GOT3 (cell line): Measurements from ENCODE around the gene KRTAP2-1.
"Not testable (repeated sequence)": the region's sequence is repeated elsewhere in the genome, so short reads cannot be mapped to it uniquely, and the experiment has no call there.

Experiments
- DNase-seq: peaks from one replicate; lab custom pipeline; 2025; ENCODE audit warnings: mixed read lengths; lab: John Stamatoyannopoulos, UW

KRTAP2-1 gene

DNA sequence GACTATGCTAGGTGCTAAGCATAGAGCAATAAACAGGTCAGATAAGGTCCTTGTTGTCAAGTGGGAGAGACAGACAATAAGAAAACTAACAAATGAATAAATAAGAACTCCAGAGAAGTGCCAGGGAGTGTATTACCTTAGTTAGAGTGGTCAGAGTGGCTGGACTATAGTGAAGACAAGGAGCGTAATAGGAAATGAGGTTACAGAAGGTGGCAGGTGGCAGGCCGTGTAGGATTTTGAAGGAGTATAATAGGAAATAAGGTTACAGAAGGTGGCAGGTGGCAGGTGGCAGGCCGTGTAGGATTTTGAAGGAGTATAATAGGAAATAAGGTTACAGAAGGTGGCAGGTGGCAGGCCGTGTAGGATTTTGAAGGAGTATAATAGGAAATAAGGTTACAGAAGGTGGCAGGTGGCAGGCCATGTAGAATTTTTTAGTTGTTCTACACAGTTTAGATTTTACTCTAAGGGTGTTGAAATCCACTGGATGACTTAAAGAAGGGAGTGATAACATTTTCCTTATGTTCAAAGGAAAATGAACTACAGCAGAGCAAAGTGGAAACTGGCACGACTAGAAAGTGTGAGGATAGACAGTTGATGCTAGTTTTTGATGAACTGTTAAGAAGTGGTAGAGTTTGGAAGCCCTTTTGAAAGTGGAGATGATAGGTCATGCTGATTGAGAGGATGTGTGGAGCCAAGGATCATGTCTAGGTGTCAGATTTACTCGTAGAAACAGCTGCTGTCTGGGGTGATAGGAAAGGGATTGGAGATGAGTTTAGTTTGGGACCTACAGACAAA is 34.6 kb downstream of the KRTAP2-1 start:
- DNase-seq: no peak

DNA sequence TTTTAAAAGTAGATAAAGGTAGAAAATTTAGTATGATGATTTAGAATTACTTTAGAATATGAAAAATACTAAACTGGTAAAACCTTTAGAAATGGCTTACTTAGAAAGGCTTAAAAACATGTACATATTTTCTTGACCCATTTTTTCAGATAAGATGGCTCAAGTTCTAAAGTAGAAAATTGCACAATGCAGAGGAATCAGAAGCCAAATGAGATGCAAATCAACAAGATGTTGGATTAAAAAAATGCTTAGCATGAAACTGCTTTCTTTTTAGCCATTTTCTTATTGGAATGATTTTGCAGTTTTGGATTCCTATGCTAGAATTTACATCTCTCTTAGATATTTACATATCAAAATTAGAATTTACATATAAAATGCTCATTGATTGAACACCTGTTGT is 36.7 kb downstream of the KRTAP2-1 start:
- DNase-seq: no peak

DNA sequence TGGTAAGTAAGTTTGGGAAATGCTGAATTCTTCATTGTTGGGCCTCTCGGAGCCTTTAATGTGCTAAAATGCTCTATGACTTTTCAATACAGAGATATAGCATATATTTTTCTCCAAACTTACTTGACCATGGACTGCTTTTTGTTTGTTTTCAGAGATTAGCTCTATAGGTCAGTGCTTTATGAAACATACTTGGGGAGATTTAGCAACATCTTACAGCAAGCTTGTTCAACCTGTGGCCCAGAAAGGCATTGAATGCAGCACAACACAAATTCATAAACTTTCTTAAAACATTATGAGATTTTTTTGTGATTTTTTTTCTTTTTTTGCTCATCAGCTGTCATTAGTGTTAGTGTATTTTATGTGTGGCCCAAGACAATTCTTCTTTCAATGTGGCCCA is 37.2 kb downstream of the KRTAP2-1 start:
- DNase-seq: no peak

DNA sequence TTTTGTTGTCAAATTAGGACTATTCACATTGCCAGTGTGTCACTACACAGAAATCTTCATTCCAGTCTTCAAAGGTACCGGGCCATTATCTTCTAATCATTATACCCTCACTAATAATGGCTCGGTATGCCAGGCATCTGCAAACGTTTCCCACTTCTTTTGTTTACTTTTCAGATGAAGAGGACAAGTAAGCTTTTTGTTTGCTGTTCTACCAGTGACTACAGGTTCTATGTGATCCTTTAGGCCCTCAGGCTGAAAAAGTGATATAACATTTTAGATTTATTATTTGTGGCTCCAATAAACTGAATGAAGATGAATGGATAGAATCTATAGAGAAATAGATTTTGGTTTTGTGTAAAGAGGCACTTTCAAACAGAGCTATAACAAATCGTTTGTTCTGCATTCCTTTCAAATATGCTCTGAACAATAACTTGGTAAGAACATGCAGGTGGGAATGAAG is 37.8 kb downstream of the KRTAP2-1 start:
- no peak for DNase-seq

DNA sequence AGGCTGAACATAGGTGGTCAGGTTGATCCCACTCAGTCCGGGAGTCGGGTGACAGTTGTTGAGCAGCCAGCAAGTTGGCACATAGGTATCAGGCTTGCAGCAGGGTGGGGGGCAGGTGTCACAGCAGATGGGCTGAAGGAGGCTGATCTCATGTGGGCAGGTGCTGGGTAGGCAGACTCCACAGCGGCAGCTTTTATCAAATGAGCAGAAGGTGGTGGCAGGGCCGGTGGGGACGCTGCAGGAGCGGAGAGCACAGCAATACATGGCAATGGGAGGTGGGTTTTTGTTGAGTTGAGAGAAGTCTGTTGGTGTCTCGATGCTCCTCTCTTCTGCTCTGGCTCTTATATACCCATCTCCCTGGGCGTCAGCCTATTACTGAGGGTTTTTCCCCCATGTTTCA is 38.3 kb downstream of the KRTAP2-1 start, which contains the start of gene KRTAP3-1:
Gene KRTAP3-1 (minus strand): TSS at position 318 of the 400 bp plus-strand sequence. CDS start 54 bp downstream, at position 264.
- no peak for DNase-seq

DNA sequence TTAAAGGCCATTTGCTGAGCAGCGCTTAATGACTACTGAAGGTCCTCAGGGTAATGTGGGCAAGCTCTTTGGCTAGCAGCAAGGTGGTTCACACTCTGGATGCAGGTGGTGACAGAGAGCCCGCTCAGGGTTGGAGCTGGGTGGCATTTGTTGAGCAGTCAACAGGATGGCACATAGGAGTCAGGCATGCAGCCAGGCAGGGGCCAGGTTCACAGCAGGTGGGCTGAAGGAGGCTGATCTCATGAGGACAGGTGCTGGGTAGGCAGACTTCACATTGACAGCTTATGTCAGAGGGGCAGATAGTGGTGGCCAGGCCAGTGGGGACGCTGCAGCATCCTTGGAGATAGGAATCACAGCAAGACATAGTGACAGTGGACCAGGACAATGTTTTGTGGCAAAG is 42.7 kb downstream of the KRTAP2-1 start:
- DNase-seq: no peak

DNA sequence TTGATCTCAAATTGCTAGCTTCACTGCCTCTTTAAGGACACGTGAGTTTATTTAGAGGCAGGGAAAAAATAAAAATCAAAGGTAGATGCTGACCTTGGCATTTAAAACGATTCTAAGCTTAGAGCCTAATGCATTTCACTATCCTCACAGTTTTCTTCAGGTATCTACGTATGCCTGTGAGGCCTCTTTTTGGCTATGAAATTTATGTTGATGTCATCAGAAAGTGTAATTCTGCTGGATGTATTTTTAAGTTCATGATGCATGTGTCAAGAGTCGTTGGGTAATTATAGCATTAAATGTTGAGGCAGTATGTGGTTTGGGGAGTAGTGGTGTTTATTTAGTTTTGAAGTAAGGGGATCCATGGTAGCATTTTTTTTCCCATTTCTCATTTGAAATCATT is 43.2 kb downstream of the KRTAP2-1 start:
- no peak for DNase-seq

DNA sequence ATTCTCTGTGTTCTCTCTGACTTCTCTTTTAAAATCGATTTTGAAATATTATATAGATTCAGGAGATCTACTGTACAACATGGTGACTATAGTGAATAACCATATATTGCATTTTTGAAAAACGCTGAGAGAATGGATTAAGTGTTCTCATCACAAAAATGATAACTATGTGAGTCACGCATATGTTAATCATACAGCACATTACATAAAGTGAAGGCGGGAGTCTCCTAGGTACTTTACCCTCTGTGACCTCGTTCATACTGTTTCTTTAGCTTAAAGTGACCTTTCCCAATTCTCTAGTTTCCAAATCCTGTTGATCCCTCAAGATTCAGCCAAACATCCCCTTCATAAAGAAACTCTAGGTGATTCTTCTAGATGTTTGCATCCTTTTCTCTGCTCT is 44.3 kb downstream of the KRTAP2-1 start:
- no peak for DNase-seq

DNA sequence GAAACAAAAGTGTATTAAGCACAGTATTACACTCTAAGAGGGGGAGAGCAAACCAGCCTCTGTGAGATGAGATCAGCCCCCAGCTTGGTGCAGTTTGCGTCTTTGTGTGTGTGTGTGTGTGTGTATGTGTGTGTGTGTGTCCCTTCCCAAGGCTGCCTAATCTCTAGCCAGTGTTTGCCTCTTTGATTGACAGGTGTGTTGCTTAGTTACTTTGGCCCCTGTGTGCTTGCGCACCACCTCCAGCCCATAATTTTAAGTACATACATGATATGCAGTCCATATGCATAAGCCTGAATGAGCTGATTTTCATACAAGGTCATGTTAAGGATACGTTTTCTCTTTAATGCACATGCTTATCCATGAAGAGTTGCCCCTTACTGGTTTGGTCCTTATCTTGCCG is 45.3 kb downstream of the KRTAP2-1 start:
- DNase-seq: no peak

DNA sequence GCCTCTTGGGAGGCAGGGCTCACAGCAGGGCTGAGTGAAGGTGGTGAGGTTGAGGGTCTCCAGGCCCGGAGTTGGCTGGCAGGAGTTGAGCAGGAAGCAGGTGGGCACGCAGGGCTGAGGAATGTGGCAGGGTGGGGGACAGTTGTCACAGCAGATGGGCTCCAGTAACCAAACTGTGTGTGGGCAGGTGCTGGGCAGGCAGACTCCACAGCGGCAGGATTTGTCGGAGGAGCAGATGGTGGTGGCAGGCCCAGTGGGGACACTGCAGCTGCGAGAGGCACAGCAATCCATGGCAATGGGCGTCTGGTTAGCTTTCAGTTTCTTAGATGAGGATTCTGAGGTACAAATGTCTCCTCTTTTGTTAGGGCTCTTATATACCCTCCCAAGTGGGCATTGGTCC is 47.6 kb downstream of the KRTAP2-1 start, which contains the start of gene KRTAP3-2:
Gene KRTAP3-2 (minus strand): TSS at position 344 of the 400 bp plus-strand sequence. CDS start 53 bp downstream, at position 291.
- not testable (repeated sequence) for DNase-seq

DNA sequence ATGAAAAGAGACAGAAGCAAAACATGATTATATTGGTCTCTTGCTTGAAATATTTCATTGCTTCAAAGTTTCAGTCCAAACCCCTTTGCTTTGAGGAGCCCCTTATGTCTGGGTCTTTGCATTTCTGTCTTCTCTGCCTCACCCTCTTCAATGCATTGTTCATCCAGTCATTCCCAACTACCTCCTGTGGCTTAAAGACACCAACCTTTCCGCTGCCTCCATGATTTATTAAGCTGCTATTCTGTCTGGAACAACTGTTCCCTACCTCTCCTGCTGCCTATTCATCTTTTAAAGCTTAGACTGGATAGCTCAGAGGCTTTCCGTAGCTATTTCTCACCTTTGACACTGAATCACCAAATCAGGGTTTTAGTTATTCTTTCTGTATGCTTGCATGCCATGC is 49.8 kb downstream of the KRTAP2-1 start:
- no peak for DNase-seq

DNA sequence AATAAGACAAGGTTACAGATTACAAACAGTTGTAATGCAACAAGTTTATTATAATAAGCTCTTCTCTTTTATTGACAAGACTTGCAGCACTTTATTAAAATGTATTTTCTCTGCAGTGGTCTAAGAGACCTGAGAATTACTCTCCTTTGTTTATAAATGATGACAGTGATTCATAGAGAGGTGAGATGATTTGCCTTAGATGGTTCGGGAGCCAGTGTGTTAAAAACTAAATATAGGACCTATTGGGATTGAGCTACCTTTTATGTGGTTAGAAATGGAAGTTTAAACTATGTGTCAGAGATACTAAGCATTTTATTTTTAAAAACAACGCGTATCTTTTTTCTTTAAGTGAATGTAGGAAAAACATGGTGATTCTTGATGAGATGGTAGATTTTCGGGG is 50.3 kb downstream of the KRTAP2-1 start:
- no peak for DNase-seq
